Right hindlimb (tissue), 1 donor: Measurements from ENCODE around the gene MAP2K7.
"Not testable (repeated sequence)": the region's sequence is repeated elsewhere in the genome, so short reads cannot be mapped to it uniquely, and the experiment has no call there.

ENCODE experiments used
- DNase-seq: peaks from one replicate; pipeline ENCODE4 v3.0.0-alpha.2; 2018

The MAP2K7 gene

GRCh38 chr19:7885818-7886217, 17.9 kb upstream of the MAP2K7 start:
- DNase-seq, result no peak

GRCh38 chr19:7887408-7888144, 16.1 kb upstream of the MAP2K7 start:
- no peak for DNase-seq

- DNase-seq, result no peak
Measured at GRCh38 chr19:7888145-7888825, 15.4 kb upstream of the MAP2K7 start, which contains the start of gene LRRC8E. LRRC8E (plus strand) TSS chr19:7888510; CDS start chr19:7895604, 7,094 bp downstream.

- DNase-seq, result no peak
Measured at GRCh38 chr19:7888826-7889217, 14.9 kb upstream of the MAP2K7 start.

GRCh38 chr19:7893362-7894101, 10.1 kb upstream of the MAP2K7 start:
- DNase-seq, result not testable (repeated sequence)

GRCh38 chr19:7894612-7895309, 8.9 kb upstream of the MAP2K7 start:
- DNase-seq, result no peak

GRCh38 chr19:7895565-7895964, 8.1 kb upstream of the MAP2K7 start:
- no peak for DNase-seq

GRCh38 chr19:7897292-7897691, 6.4 kb upstream of the MAP2K7 start:
- no peak for DNase-seq

GRCh38 chr19:7898967-7899366, 4.7 kb upstream of the MAP2K7 start:
- no peak for DNase-seq

- no peak for DNase-seq
Measured at GRCh38 chr19:7899751-7900378, 3.8 kb upstream of the MAP2K7 start.

GRCh38 chr19:7900401-7900870, 3.2 kb upstream of the MAP2K7 start:
- DNase-seq, result no peak

- DNase-seq, result no peak
Measured at GRCh38 chr19:7900931-7901330, 2.7 kb upstream of the MAP2K7 start.

GRCh38 chr19:7901337-7901736, 2.3 kb upstream of the MAP2K7 start:
- DNase-seq, result no peak

- no peak for DNase-seq
Measured at GRCh38 chr19:7902796-7903243, 857 bp upstream of the MAP2K7 start.

GRCh38 chr19:7904074-7905020, 670 bp downstream of the MAP2K7 start:
- peak; percentile 68 for DNase-seq

GRCh38 chr19:7905268-7905667, 1.6 kb downstream of the MAP2K7 start:
- DNase-seq, result no peak

GRCh38 chr19:7905859-7906258, 2.2 kb downstream of the MAP2K7 start:
- no peak for DNase-seq

- DNase-seq, result no peak
Measured at GRCh38 chr19:7907122-7907521, 3.4 kb downstream of the MAP2K7 start.

GRCh38 chr19:7907544-7907943, 3.9 kb downstream of the MAP2K7 start:
- DNase-seq, result no peak

- DNase-seq, result no peak
Measured at GRCh38 chr19:7908078-7908699, 4.5 kb downstream of the MAP2K7 start.
